NCI-H345 treated with DMSO at 0.1 percent for 48 hours (cell line): ENCODE measurements around the gene TBX18.

Experiments
- DNase-seq: peaks from one replicate; lab custom pipeline; 2025; ENCODE audit not compliant: unreplicated experiment; lab: John Stamatoyannopoulos, UW

The TBX18 gene

DNA sequence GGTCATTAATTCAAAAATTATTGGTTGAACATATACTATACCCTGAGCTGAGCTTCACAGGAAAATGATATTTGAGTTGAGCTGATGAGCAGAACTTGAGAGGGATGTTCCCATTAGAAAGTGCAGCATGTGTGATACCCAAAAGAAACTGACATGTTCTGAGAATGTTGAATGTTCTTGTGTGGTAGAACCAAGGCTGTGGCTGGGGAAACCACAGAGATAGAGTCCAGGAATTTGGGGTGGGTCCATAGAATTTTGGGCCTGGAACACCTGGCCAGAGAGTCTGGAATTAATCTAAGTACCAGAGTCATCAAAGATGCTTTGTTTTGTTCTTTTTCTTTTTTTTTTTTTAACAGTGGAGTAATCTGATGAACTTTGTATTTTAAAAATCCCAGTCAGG, 88.7 kb downstream of the TBX18 start:
- DNase-seq = no peak

DNA sequence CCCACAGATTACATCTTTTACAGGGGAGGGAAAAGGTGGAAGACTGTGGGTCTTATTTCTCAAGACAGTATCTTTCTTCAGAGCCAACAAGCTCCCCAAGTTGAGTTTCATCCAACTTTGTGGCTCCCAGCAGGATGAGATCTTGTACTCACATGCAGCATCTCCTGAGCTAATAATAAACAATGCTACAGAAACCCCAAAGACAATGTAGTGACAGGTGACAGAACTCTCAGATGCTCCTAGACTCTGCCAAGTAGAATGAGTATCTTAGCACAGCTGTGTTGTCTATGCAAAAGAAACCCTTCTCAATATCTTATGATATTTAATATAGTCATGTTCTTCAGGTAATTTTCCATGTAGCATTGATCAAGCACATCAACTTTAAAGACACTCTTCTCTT, 90.0 kb downstream of the TBX18 start:
- DNase-seq = no peak

DNA sequence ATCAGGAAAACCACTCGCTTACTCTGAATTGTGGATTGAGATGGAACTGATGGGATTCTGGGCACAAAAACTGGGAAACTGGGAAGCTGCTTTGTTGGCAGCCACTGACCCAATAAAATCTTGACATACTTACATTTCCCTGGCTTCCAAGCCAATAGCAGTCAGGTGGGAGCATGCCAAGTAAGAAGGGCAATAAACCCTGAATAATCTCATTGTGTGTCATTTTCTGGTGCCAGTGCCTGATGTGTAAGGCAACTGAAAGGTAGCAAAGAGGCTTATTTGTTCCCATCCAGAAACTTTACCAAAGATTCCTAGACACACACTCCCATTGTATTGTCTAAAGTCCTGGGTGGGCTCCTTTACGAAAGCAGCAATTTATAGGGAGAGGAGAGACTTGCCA, 93.2 kb downstream of the TBX18 start:
- no peak for DNase-seq

GRCh38 chr6:84669945-84670344, 94.5 kb downstream of the TBX18 start:
- DNase-seq = no peak

- no peak for DNase-seq
Measured at GRCh38 chr6:84667252-84668213, 96.9 kb downstream of the TBX18 start.

DNA sequence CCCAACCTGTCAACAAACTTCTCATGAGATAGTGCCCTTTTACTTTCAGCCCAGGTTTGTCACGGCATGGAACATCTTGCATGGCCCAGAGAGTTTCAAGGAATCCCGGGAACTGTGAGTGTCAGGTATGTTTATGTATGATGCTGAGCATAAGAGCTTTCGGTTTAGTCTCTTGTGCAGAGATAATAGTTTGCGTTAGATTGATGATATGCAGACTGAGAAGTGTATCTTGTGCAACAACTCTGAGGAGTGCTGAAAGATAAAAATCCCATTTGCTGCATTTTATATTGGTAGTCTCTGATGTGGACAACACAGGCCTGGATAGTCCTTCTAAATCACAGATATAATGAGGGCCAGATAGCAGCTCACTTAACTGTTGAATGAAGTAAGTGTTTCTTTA, 99.0 kb downstream of the TBX18 start:
- no peak for DNase-seq

GRCh38 chr6:84663866-84664265, 100.5 kb downstream of the TBX18 start:
- DNase-seq = no peak

DNA sequence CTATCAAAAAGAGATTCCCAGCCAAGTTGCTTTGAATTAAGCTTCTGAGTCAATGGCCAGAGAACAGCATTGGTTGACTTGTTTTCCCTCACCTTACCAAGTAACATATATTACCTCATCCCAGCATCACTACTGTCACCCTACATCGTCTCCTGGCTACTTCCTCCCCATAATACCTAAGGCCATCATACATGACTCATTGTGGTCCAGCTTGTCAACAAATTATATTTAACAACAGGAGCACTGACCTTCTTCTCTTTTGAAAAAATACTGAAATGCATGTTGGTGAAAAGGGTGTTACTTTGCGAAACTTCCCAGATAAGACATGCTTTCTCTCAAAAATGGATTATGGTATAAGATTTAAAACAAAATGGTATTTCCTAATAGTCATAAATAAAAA, 106.9 kb downstream of the TBX18 start:
- no peak for DNase-seq

DNA sequence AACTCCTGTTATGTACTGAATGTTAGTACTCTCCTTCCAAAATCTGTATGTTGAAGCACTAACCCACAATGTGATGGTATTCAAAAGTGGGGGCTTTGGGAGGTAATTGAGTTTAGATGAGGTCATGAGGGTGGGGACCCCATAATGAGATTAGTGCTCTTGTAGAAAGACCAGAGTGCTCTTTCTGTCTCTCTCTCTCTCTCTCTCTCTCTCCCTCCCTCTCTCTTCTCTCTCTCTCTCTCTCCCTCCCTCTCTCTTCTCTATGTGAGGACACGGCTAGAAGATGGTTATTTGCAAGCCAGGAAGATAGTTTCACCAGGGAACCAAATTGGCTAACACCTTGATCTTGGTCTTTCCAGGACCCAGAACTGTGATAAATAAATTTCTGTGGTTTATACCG, 107.4 kb downstream of the TBX18 start:
- no peak for DNase-seq

DNA sequence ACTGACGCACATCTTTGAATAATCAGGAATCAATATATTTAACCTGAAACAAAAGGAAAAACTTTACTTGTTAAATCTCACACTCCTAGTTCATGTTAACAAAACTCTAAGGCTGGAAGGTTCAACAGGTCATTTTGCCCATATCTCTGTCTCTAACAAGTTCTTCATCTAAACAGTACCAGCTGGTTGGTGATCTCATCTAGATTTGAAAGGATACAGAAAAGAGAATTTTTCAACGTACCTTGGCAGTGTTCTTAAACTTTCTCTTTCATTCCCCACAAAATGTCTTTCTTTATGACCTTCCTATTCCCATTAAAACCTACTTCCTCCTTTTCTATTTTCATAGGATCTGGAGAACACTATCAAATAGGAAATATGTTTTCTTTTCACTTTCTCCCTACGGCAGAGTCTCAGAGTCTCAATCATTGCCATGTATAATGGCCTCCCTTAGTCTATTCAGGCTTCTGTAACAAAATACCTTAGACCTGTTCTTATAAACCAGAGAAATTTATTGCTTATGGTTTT, 111.3 kb downstream of the TBX18 start:
- DNase-seq = no peak

DNA sequence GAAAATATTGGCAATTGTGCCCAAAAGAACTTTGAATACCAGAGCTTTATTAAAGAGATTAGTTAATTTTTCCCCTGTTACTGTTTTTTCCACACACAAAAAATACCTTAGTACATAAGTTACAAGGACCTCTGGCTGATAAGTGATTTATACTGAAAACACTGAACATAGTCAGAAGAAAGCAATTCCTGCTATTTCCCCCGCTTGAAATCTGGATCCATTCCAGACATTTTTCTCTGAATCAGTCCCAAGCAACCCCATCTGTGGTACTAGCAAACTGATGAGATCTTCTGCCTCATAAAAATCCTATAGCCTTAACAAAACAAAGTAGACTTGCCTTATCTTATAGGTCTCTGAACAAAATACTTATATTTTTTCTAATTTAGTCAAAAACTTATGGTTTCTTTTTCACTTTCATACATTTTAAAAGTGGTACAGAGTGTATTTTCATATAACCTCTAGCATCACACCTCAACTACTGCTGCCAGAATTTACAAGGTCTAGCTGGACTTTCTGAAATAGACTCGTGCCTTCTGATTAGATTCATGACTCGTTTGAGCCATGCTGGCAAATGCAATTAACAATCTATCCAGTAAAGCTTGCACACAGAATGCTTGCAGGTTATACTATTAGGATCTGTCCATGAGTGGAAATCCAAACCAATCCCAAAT, 111.9 kb downstream of the TBX18 start:
- DNase-seq = no peak

GRCh38 chr6:84651583-84651982, 112.8 kb downstream of the TBX18 start:
- DNase-seq = no peak

DNA sequence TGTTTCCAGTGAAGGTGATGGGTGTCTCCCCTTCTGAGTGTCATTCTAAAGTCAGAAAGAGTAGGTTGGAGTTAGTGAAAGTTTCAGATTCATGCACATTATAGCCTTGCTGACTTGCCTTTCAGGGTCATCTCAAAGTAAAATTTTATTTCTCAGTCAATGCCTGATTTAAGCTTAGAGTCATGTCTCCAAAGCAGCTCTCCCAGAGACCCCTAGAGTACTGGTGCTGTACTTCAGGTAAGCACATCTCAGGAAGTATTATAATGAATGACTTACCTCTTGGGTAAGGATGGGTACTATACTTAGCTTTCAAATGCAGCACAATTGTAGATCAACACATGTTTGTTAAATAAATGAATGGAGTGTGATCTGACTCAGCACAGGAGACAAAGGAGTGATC, 116.0 kb downstream of the TBX18 start:
- DNase-seq = no peak

DNA sequence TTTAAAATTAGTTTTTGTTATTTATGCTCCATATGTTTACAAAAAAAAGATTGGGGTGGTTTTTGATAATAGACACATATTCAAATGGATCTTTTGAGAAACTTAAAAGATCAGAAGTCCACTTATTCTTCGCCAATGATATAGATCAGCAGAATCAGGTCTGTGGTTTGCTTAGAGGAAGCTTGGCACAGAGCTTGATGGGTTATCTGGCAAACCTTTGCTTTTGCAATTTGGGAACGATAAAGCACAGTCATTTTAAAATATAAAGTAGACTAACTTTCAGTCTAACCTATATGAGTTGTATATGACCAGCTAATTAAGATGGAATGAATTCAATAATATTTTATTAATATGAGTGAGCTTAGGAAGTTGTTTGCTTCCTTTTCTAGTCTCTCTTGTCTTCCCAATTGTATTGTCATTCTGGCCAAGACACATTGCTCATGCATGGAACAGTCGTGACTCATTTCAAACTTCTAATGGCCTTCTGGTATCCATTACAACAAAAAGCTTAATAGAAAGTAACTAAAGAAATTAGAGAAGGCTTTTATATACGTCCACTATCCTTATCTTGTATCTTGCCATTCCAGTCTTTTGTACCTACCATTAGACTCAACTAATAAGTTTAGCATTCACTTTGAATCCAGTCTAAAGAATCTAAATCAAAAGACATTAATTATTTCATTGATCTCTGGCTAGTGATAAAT, 118.7 kb downstream of the TBX18 start:
- no peak for DNase-seq

DNA sequence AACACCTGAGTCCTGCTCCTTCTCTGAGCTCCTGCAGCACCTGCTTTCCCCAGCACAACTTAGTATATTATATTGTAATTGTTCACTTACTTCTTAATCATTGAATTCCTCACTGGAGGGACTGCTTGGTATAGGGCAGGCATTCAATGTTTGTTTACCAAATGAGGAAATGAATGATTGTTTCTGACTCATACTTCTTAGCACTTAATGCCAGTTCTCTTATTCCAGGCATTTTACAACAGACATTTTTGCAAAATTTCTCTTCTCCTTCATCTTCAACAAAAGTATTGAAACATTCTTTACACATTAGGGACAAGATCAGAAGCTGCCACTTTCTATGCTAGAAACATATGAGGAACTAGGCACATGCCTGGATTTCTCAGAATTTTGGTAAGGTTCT, 119.4 kb downstream of the TBX18 start:
- DNase-seq = no peak

DNA sequence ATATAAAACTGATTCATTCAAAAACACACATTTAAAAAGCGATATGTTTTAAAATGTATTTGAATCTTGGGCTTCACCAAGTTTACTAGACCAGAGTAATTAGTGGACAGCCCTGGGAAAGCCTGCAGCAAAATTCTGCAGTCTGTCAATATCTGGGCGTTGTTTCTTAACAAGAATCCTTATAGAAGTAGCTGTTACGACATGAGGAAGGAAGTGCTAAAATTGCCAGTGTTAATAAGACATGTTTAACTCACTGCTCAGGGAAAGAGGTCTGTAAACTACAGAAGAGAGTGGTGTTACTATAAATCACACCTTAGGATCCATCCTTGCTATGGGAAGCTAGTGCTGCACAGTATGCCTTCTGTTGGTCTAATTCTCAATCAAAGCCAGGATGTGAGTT, 120.6 kb downstream of the TBX18 start:
- no peak for DNase-seq

DNA sequence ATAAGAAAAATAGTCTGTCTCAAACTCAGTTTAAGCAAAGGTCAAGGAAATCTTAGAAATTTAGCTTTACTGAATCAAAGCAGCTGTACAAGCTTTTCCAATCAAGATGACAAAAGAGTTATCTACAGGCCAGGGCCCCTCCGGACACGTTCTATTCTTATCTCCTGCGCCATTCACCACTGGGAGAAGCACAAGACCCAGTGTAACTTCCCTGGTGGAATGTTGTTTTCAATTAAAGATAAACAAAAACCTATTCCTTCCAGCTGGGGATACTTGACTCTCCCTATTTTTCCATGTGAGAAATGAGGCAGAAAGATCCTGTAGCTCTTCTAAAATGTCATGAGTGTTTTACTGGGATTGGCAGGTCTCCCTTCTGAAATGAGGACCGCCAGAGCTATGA, 123.3 kb downstream of the TBX18 start:
- DNase-seq = no peak

GRCh38 chr6:84639396-84639795, 125.0 kb downstream of the TBX18 start:
- DNase-seq = no peak

DNA sequence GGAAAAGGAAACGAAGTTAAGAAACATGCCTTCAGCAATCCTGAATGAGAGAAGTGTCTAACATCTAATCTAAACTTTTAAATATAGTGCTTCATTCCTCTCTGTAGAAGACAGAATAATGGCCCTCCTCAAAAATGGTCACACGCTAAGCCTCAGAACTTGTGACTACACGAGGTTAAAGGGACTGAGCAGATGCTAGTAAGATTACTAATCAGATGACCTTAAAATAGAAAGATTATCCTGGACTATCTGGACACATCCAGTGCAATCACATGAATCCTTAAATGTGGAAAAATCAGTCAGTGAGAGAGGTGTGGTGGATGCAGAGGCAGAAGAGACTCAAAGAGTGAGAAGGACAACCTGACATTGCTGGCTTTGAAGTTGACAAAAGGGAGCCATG, 126.1 kb downstream of the TBX18 start:
- no peak for DNase-seq
